ENCODE results near the gene NT5C2.
A peak's percentile ranks its signal among the peaks of the same experiment; 100 is the strongest.
"Not testable (repeated sequence)": the region's sequence is repeated elsewhere in the genome, so short reads cannot be mapped to it uniquely, and the experiment has no call there.

NT5C2 gene

DNA sequence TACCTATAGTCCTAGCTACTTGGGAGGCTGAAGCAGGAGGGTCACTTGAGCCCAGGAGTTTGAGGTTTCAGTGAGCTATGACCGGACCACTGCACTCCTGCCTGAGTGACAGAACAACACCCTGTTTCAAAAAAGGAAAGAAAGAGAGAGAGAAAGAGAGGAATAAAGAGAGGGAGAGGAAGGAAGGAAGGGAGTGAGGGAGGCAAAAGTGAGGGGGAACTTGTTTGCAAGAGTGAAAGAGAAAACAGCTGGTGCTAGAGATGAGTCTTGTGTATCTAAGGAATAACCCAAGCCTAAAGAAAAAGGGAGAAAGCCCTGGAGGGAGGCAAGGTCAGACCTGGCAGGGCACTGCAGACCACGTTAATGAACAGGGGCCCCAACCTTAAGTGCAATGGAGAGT is 4.8 kb upstream of the NT5C2 start:
- H3K9me3 ChIP-seq (ENCODE audit: low read length), result no peaks in the 10 kb centered on the region
- no peak overlapping the region for H3K9ac ChIP-seq (ENCODE audit: low read length)
- no peaks in the 10 kb centered on the region for H3K36me3 ChIP-seq (ENCODE audit: insufficient read depth, low read length)
- H3K27me3 ChIP-seq (ENCODE audit: control insufficient read depth in 1 of 2, insufficient read depth in 2 of 2, low read length in 2 of 2), result no peaks in the 10 kb centered on the region
- H3K4me3 ChIP-seq (ENCODE audit: low read depth in 1 of 2, low read length in 2 of 2), result no peak overlapping the region
- H3K27ac ChIP-seq (ENCODE audit: low read depth, low read length), result no peak overlapping the region
- peaks cover 5% of the 10 kb centered on the region for H3K4me1 ChIP-seq (ENCODE audit: insufficient read depth, low read length)

DNA sequence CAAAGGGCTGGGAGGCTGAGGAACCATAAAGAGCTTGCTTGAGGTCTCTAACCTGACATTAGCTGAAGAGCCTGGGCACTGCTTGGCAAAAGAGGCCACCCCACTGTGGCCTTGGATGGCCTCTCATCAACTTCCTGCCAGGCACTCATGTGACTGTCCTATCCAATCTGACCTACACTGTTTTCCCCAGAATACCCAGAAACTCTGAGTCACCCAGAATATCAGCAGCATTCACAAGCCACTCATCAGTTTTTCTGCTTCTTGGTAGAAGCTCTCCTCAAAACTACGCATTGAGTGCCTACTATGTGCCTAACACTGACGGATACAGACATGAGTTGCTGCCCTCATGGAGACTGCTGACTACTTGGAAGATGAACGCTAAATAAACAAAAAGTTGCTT is 4.1 kb upstream of the NT5C2 start:
- no peaks in the 10 kb centered on the region for H3K9me3 ChIP-seq (ENCODE audit: low read length)
- no peak overlapping the region for H3K4me3 ChIP-seq (ENCODE audit: low read depth in 1 of 2, low read length in 2 of 2)
- H3K27me3 ChIP-seq (ENCODE audit: control insufficient read depth in 1 of 2, insufficient read depth in 2 of 2, low read length in 2 of 2), result no peaks in the 10 kb centered on the region
- peaks cover 5% of the 10 kb centered on the region for H3K4me1 ChIP-seq (ENCODE audit: insufficient read depth, low read length)
- H3K9ac ChIP-seq (ENCODE audit: low read length), result no peak overlapping the region
- H3K27ac ChIP-seq (ENCODE audit: low read depth, low read length), result peak overlapping the region; percentile 20
- no peaks in the 10 kb centered on the region for H3K36me3 ChIP-seq (ENCODE audit: insufficient read depth, low read length)

DNA sequence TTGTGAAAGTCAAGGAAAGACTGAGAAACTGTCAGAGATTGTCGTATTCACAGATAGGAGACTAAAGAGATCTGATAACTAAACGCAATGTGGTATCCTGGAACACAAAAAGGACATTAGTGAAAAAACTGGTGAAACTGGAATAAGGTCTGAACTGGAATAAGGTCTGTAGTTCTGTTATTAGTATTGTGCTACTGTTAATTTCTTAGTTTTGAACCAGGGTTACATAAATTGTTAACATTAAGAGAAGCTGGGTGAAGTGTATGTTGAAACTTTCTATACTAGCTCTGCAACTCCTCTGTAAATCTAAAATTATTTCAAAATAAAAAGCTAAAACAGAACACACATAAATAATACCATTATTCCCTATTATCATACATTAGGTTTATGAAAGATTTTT is 3.4 kb upstream of the NT5C2 start:
- Histone ChIP-seq H3K27me3 (ENCODE audit: control insufficient read depth in 1 of 2, insufficient read depth in 2 of 2, low read length in 2 of 2) (no peaks in the 10 kb centered on the region), H3K9me3 (ENCODE audit: low read length) (no peaks in the 10 kb centered on the region), H3K9ac (ENCODE audit: low read length) (no peak overlapping the region), H3K27ac (ENCODE audit: low read depth, low read length) (no peak overlapping the region), H3K4me3 (ENCODE audit: low read depth in 1 of 2, low read length in 2 of 2) (no peak overlapping the region), H3K4me1 (ENCODE audit: insufficient read depth, low read length) (peaks cover 8% of the 10 kb centered on the region), H3K36me3 (ENCODE audit: insufficient read depth, low read length) (no peaks in the 10 kb centered on the region)

DNA sequence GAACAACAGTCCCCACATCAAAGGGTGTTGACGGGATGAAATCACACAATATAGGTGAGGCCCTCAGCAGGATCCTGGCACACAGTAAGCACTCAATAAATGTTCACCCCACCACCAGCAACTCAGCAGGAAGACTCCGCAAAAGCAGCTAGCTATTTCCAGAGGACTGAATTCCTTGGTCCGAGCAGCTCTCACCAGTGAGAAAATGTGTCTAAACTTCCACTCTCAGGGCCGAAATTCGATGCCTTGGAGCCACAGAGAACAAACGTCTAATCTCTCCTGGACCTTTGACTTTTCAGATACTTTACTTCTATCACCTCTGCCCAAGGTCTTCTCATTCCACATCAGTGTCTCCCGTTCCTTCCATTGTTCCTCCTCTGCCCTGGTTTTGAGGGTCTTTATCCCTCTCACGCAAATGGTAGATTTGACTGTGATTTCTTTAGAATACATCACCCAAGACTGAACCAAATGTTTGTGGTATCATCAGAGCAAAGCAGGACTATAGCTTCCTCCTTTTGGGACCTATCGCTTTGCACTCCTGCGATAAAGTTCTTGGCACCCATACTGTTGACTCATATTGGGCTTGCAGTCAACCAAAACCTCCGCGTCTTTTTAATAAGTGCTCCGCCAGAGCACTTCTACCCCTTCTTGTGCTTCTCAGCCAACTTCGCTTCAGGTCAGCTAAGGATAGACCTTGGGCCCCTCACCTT is 903 bp upstream of the NT5C2 start:
- H3K4me1 ChIP-seq (ENCODE audit: insufficient read depth, low read length), result peaks cover 25% of the 10 kb centered on the region
- H3K27ac ChIP-seq (ENCODE audit: low read depth, low read length), result peak overlapping the region; percentile 21
- H3K9ac ChIP-seq (ENCODE audit: low read length), result no peak overlapping the region
- peak overlapping the region in 1 of 2 donors; percentile 54 for H3K4me3 ChIP-seq (ENCODE audit: low read depth in 1 of 2, low read length in 2 of 2)
- no peaks in the 10 kb centered on the region for H3K27me3 ChIP-seq (ENCODE audit: control insufficient read depth in 1 of 2, insufficient read depth in 2 of 2, low read length in 2 of 2)
- H3K36me3 ChIP-seq (ENCODE audit: insufficient read depth, low read length), result no peaks in the 10 kb centered on the region
- no peaks in the 10 kb centered on the region for H3K9me3 ChIP-seq (ENCODE audit: low read length)

DNA sequence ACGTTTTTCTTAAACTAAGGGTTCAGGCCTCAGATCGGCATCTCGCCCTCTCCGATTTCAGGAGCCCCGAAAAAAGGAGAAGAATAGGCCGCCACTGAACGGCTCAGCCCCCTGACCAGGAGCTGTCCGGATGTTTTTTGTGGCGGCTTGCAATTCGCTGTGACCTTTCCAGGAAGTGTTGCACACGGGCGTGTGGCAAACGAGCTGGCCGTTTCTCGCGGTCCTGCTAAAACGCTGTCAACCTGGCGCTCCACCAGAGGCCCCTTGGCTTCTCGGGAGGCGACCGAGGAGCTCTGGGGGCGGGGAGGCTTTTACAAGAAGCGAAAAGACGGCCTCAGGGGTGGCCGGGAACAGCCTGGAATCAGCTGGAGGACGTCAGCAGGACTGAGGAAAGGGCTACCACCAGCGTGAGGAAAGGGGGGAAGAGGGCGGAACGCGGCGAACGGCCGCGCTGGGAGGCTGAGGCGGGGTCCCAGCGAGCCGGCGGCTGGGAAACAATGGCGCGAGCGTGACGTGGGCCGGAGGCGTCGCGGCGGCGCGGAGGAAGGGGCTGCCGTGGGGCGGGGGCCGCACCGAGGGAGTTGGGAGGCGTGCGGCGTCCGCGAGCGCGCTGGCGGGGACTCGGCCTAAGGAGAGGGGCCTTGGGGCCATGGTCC is 493 bp downstream of the NT5C2 start:
- H3K4me1 ChIP-seq (ENCODE audit: insufficient read depth, low read length), result peaks cover 32% of the 10 kb centered on the region
- H3K36me3 ChIP-seq (ENCODE audit: insufficient read depth, low read length), result no peaks in the 10 kb centered on the region
- peak overlapping the region; percentile 92 for H3K27ac ChIP-seq (ENCODE audit: low read depth, low read length)
- no peaks in the 10 kb centered on the region for H3K9me3 ChIP-seq (ENCODE audit: low read length)
- no peaks in the 10 kb centered on the region for H3K27me3 ChIP-seq (ENCODE audit: control insufficient read depth in 1 of 2, insufficient read depth in 2 of 2, low read length in 2 of 2)
- peak overlapping the region; percentile 32 for H3K9ac ChIP-seq (ENCODE audit: low read length)
- H3K4me3 ChIP-seq (ENCODE audit: low read depth in 1 of 2, low read length in 2 of 2), result peak overlapping the region; percentile 43 to 90

DNA sequence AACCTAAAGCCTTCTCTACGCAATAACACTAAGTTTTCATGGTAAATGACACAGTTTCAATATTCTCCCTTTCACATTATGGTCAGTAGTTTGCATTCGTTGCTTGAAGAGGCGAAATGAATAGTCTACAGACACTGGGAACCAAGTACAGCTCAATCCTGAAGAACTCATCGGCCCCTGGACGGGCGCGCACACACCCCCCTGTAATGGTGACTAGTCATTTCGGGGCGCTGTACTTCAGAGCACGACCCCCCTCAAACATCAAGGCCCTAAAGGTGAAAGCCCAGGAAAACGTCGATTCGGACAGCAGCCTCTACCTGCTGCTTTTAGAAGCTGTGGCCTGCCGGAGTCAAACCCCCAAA is 1.0 kb downstream of the NT5C2 start:
- Histone ChIP-seq H3K27ac (ENCODE audit: low read depth, low read length) (peak overlapping the region; percentile 92), H3K9ac (ENCODE audit: low read length) (peak overlapping the region; percentile 32), H3K4me1 (ENCODE audit: insufficient read depth, low read length) (peaks cover 32% of the 10 kb centered on the region), H3K4me3 (ENCODE audit: low read depth in 1 of 2, low read length in 2 of 2) (peak overlapping the region; percentile 43 to 90), H3K36me3 (ENCODE audit: insufficient read depth, low read length) (no peaks in the 10 kb centered on the region), H3K9me3 (ENCODE audit: low read length) (no peaks in the 10 kb centered on the region), H3K27me3 (ENCODE audit: control insufficient read depth in 1 of 2, insufficient read depth in 2 of 2, low read length in 2 of 2) (no peaks in the 10 kb centered on the region)

DNA sequence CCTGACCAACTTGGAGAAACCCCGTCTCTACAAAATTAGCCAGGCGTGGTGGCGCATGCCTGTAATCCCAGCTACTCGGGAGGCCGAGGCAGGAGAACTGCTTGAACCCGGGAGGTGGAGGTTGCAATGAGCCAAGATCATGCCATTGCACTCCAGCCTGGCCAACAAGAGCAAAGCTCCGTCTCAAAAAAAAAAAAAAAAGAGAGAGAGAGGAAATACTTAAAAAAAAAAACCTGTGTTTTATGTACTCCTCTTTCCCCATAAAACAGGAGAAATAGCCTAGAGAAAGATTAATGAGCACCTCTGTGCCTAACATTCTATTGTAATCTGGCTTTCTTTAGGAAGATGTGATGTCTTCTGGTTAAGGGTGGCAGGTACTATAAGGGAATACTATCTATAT is 1.9 kb downstream of the NT5C2 start:
- H3K27ac ChIP-seq (ENCODE audit: low read depth, low read length); H3K9me3 ChIP-seq (ENCODE audit: low read length); H3K27me3 ChIP-seq (ENCODE audit: control insufficient read depth in 1 of 2, insufficient read depth in 2 of 2, low read length in 2 of 2); H3K36me3 ChIP-seq (ENCODE audit: insufficient read depth, low read length); H3K9ac ChIP-seq (ENCODE audit: low read length): not testable (repeated sequence)
- Histone ChIP-seq H3K4me3 (ENCODE audit: low read depth in 1 of 2, low read length in 2 of 2) (peak overlapping the region in 1 of 2 donors; percentile 90), H3K4me1 (ENCODE audit: insufficient read depth, low read length) (peaks cover 32% of the 10 kb centered on the region)

DNA sequence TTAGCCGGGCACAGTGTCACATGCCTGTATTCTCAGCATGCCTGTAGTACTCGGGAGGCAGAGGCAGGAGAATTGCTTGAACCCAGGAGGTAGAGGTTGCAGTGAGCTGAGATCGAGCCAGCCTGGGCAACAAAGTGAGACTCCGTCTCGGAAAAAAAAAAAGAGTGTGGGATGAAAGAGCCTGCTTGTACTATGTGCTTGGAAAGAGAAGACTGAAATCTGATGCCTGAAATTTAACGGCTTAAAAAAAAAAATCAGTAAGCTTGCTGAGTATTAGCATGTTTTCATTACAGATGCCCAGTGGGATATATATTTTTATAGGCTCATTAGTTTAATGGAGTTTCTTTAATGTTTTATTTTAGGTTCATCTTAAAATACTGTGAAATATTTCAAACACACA is 4.2 kb downstream of the NT5C2 start:
- Histone ChIP-seq H3K27me3 (ENCODE audit: control insufficient read depth in 1 of 2, insufficient read depth in 2 of 2, low read length in 2 of 2) (no peaks in the 10 kb centered on the region), H3K4me3 (ENCODE audit: low read depth in 1 of 2, low read length in 2 of 2) (no peak overlapping the region), H3K36me3 (ENCODE audit: insufficient read depth, low read length) (no peaks in the 10 kb centered on the region), H3K9ac (ENCODE audit: low read length) (no peak overlapping the region), H3K4me1 (ENCODE audit: insufficient read depth, low read length) (peaks cover 46% of the 10 kb centered on the region), H3K9me3 (ENCODE audit: low read length) (no peaks in the 10 kb centered on the region), H3K27ac (ENCODE audit: low read depth, low read length) (no peak overlapping the region)

DNA sequence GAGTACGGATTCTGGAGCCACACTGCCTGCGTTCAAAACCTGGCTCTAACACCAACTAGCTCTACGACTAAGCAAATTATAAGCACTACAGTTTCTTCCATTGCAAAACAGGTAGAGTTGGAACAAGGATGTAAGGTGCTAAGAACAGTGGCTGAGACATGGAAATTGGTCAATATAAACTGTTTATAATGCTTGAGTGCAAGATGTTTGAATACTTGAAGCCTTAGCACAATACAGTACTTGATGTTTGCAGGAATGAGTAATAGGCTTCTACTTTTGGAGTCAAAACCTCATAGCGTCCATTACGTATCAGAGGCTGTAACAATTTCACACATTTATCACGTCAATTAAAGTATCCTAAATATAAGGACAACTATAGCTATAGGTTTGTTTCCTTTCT is 6.9 kb downstream of the NT5C2 start:
- Histone ChIP-seq H3K4me3 (ENCODE audit: low read depth in 1 of 2, low read length in 2 of 2) (no peak overlapping the region), H3K27ac (ENCODE audit: low read depth, low read length) (no peak overlapping the region), H3K4me1 (ENCODE audit: insufficient read depth, low read length) (peaks cover 34% of the 10 kb centered on the region), H3K27me3 (ENCODE audit: control insufficient read depth in 1 of 2, insufficient read depth in 2 of 2, low read length in 2 of 2) (no peaks in the 10 kb centered on the region), H3K9me3 (ENCODE audit: low read length) (no peaks in the 10 kb centered on the region), H3K9ac (ENCODE audit: low read length) (no peak overlapping the region), H3K36me3 (ENCODE audit: insufficient read depth, low read length) (no peaks in the 10 kb centered on the region)

DNA sequence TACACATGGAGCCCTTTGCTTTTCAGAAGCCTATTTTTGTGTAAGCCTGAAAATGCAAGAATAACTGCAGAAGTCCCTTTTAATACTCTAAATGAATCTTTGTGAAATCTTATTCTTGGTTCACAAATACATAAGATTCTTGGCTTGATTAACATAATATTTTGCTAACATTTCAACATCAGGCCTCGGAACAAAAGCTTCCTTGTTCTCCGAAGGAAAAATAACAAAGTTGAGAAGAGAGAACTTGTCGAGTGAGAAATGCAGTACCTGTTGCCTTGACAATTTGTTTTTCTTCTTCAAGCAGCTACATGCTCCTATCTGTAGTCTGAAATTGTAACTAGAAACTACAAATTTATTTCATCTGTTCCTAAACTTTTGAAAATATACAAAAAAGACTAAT is 8.5 kb downstream of the NT5C2 start:
- Histone ChIP-seq H3K9ac (ENCODE audit: low read length) (no peak overlapping the region), H3K4me3 (ENCODE audit: low read depth in 1 of 2, low read length in 2 of 2) (no peak overlapping the region), H3K27ac (ENCODE audit: low read depth, low read length) (no peak overlapping the region), H3K4me1 (ENCODE audit: insufficient read depth, low read length) (peaks cover 21% of the 10 kb centered on the region), H3K9me3 (ENCODE audit: low read length) (no peaks in the 10 kb centered on the region), H3K27me3 (ENCODE audit: control insufficient read depth in 1 of 2, insufficient read depth in 2 of 2, low read length in 2 of 2) (no peaks in the 10 kb centered on the region), H3K36me3 (ENCODE audit: insufficient read depth, low read length) (peaks cover 10% of the 10 kb centered on the region)

DNA sequence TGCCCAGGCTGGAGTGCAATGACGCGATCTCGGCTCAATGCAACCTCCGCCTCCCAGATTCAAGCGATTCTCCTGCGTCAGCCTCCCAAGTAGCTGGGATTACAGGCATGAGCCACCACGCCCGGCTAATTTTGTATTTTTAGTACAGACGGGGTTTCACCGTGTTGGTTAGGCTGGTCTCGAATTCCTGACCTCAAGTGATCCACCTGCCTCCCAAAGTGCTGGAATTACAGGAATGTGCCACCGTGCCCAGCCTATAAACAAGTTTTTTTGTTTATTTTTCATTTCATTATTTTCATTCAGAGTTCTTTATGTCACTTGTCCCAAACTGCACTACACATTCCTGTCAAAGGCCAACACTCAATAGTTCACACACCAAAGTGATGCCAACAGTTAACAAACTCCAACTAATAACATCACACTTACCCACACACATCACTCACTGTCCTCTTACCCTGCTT is 9.1 kb downstream of the NT5C2 start:
- not testable (repeated sequence) for H3K27me3 ChIP-seq (ENCODE audit: control insufficient read depth in 1 of 2, insufficient read depth in 2 of 2, low read length in 2 of 2); H3K4me3 ChIP-seq (ENCODE audit: low read depth in 1 of 2, low read length in 2 of 2); H3K9ac ChIP-seq (ENCODE audit: low read length); H3K27ac ChIP-seq (ENCODE audit: low read depth, low read length); H3K9me3 ChIP-seq (ENCODE audit: low read length)
- H3K4me1 ChIP-seq (ENCODE audit: insufficient read depth, low read length), result peaks cover 21% of the 10 kb centered on the region
- H3K36me3 ChIP-seq (ENCODE audit: insufficient read depth, low read length), result peaks cover 10% of the 10 kb centered on the region

DNA sequence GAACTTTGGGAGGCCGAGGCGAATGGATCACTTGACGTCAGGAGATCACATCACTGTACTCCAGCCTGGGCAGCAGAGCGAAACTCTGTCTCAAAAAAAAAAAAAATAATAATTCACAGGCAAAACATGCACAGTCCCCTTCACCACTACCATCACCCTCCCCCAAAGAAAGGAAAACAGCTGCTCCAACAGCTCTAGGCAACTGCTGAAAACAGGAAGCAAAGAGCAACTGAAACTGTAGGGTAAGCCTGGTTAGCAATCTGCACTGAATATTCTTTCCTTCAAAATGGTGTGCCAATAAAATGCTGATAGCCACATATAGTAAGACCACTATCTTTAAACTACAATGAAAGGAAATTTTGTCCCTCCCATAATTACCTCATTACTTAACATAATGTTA is 11.8 kb downstream of the NT5C2 start:
- Histone ChIP-seq H3K4me1 (ENCODE audit: insufficient read depth, low read length) (peaks cover 15% of the 10 kb centered on the region), H3K27me3 (ENCODE audit: control insufficient read depth in 1 of 2, insufficient read depth in 2 of 2, low read length in 2 of 2) (no peaks in the 10 kb centered on the region), H3K4me3 (ENCODE audit: low read depth in 1 of 2, low read length in 2 of 2) (no peak overlapping the region), H3K27ac (ENCODE audit: low read depth, low read length) (no peak overlapping the region), H3K36me3 (ENCODE audit: insufficient read depth, low read length) (peaks cover 23% of the 10 kb centered on the region), H3K9ac (ENCODE audit: low read length) (no peak overlapping the region), H3K9me3 (ENCODE audit: low read length) (no peaks in the 10 kb centered on the region)

All from muscle layer of colon (tissue), 2 donors.